Measurements from ENCODE around the gene LYSMD4.
A peak's percentile ranks its signal among the peaks of the same experiment; 100 is the strongest.

Gene LYSMD4

DNA sequence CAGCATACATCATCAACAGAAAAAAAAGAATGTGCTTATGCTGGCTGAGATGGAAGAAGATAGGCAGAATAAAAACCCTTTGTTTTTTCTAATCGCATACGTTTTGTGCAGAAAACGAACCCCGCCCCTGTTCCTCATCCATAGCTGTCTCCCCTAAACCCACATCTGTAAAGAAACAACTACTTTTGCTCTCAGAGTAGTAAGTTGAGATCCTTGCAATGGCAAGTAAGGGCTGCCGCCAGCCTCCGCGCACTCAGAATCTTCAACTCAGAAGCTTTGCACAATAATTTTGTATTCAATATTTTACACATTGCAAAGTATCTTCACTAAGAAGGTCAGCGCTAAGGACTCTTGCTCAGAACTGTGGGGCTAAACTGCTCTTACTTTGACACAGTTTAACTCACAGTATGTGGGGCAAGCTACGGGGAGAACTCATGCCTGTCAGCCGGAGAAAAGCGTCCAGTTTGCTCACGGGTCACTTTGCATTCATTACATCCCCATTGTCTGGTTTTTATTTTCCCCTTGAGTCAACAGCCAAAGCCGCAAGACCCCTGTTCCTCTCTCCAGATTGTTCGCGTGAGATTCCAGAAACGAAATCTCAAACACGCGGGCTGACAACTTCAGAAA is 1.0 kb downstream of the LYSMD4 start:
- DNase-seq (ENCODE audit: insufficient read length, low spot score) (no peak), FAIRE-seq (no peak)

DNA sequence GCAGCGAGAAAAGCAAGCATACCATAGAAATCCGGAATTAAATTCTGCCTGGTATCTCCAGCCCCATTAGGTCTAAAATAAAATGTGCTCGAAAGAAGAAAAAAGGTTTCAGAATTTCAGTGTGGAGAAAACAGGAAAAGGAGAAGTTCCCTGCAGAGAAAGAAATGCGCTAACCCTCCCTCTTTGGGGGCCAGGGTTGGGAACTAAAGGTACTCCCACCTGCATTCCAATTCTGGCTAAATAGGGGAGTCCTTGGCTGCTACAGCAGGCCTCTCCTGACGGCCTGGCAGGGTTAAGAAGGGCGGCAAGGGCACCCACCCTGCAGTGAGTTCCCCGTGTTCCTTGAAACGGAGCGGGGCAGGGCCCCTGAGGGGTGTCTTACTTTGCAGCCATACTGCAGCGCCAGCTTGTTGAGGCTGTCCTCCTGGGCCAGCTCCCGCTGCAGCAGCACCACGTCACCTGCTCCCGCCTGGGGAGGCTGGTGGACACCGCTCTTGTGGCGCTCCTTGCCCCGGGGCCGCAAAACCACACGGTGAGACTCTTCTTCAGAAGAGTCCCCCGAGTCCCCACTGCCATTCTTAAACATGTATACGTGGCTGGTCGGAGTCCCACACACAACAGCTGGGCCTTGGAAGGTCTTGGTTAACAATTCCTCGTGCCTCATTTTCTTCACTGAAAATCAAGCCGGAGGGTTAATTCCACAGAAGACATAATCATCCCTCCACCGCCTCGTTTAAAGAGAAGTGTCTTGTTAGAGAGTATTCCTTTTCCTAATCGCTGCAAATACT is 1.7 kb downstream of the LYSMD4 start:
- DNase-seq (ENCODE audit: insufficient read length, low spot score), result no peak
- no peak for FAIRE-seq

DNA sequence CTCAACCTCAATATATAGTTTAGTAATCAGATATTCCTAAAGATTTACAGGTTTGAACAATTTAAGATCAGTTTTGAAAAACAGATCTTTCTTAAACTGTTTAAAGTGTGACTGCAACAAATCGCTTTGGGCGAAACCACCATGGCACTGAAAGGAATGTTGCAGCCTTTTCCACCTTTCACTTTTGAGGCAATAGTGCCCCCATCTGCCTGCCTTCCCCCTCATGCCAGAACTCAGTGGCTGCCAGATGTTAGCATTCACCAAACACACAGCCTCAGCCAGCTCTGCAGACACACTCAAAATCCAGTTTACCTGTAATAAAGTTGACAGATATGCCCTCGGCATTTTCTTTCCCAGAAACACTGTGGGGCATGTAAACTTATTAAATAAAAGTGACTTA is 3.3 kb downstream of the LYSMD4 start:
- no peak for DNase-seq (ENCODE audit: insufficient read length, low spot score)
- FAIRE-seq, result no peak

DNA sequence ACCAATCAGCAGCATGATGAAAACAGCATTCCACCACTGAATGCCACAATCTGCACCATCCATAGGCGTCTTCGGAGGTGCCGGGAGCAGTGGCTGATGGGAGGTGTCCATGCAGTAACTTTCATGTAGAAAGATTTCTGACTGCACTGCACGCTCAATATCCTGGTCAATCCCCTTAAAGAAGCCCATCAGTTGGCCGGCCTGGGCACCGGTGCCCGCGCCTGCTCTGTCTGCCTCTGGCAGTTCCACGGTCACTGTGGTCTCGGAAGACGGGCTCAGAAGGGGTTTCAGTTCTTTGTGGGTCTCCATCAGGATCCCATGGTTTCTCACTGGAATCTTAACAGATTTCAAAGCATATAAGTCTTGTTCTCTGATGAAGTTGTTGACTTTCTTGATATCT is 3.9 kb downstream of the LYSMD4 start:
- DNase-seq (ENCODE audit: insufficient read length, low spot score) (no peak), FAIRE-seq (no peak)

DNA sequence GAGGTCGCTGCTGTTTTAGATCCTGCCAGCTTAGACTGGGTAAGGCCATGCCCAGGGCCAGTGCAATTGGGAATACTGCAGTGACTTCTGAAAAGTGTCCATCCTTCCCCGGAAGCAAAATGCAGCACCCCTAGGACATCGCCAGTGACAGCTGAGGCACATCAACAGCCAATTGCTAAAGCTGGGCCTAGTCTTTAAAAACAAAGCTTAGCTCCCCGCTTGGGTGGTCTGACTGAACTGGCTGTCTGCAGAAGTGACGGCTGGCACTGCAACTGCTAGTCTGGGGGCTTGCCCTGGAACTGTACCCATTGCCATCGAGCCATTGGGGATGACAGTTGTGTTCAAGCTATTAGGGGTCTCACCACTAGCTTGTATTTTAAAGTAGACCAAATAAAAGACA is 4.3 kb downstream of the LYSMD4 start:
- no peak for DNase-seq (ENCODE audit: insufficient read length, low spot score)

DNA sequence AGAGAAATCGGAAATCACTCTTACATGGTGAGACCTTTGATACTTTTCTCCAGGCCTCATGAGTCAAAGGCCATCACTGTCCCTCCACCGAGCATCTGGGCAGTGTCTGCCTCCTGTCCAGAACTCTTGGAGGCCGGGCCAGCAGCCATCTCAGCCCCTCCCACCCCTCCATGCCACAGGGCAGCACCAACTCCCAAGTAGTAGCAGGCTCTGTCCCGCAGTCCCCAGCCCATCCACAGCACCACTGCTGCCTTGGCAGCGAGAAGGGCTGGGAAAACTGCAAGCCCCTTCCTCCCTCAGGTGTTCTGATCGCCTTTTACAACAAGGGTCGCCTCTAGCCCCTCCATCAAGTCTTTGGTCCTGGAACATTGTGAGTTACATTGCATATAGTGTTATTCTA is 5.5 kb downstream of the LYSMD4 start:
- FAIRE-seq (no peak), DNase-seq (ENCODE audit: insufficient read length, low spot score) (no peak)

More for the DNA sequence above, 4.3 kb downstream of the LYSMD4 start:
- no peak for FAIRE-seq

DNA sequence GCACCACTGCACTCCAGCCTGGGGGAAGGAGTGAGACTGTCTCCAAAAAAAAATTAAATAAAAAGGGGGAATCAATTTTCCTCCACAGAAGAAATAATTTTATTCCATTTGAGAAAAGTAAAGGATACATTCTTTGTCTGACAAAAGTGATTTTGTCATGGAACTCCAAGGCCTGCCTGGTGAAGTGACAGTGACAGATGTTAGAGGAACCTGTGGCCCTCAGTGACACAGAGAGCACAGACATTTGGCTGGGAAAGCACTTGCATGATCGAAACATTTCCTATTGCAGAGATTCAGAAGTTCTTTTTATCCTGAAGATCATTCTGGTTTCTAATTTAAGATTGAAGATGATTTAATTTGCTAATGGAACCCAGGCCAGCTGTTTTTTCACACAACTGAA is 5.9 kb downstream of the LYSMD4 start:
- DNase-seq (ENCODE audit: insufficient read length, low spot score), result no peak

DNA sequence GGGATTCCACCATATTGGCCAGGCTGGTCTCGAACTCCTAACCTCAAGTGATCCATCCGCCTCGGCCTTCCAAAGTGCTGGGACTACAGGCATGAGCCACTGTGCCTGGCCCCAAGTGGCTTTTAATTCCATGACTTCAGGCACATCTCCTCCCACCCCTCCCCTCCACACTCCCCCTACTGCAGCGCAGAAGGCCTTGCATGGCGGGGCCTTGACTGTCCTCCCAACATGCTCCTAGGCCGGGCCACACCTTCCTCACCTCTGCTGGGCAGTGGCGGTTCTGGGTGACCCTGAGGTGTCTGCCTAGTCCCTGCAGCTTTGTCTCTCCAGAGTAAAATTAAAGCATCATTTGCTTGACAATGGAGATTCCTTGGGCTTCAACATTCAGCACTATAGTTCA is 6.9 kb downstream of the LYSMD4 start:
- FAIRE-seq, result no peak
- DNase-seq (ENCODE audit: insufficient read length, low spot score), result no peak

More for the DNA sequence above, 5.9 kb downstream of the LYSMD4 start:
- FAIRE-seq, result no peak

DNA sequence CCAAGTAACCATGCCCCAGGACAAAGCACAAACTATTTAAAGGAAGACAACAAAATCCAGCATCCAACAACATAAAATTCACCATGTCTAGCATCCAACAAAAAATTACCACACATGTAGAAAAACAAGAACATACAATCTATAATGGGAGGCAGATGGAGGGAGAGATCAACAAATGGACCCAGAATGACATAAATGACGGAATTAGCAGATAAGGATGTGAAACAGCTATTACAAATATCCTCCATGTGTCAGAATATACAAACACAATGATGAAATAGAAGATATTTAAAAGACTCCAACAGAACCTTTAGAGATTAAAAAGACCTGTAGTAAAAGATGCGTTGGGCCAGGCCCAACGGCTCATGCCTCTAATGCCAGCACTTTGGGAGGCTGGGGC is 10.8 kb downstream of the LYSMD4 start:
- no peak for FAIRE-seq
- no peak for DNase-seq (ENCODE audit: insufficient read length, low spot score)

DNA sequence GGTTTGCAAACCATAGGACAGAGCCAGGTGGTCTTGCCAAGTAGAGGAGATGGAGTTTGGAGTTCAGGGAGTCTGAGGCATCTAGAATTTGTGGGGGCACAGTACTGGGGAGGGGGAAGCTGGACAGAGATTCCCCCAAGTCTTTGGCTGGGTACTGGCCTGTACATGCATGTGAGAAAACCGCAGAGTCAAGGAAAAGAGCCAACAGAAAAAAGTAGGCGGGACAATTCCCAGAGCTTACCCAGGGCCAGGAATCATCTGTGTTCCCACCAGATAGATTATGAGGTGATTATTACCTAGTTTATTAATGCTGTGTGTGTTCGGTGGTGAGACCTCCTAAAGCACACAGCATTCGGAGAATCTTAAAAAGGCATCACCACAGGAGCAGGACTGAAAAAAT is 11.3 kb downstream of the LYSMD4 start:
- no peak for FAIRE-seq
- no peak for DNase-seq (ENCODE audit: insufficient read length, low spot score)

DNA sequence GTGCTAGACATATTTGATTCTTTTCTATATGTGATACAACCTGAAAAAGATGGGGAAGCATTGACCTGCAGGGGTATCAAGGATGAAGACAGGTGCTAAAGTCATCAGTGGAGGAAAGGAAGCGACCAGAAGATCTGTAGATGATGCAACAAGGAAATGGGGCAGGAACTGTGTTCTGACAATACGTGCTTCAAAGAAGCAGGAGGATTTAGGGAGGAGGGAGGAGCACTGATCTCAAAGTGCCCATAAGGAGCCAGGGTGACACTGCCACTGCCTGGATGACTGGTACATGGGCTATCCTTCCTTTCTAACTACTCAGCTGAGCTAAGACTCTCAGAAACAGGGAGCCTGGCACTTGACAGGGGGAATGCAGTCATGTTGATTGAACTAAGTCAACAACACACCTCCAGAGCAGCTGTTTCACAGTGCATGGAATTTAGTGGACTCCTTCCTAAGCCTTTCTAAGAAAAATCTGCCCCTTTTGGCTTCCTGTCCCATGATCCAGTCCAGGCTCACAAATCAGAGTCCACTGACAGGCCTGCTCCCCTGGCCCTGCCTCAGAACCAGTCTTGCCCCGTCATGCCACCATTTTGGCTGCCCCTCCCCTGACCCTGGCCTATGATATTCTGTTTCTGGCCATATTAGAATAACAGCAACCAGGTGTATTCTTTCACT is 12.0 kb downstream of the LYSMD4 start:
- FAIRE-seq (no peak), DNase-seq (ENCODE audit: insufficient read length, low spot score) (no peak)

DNA sequence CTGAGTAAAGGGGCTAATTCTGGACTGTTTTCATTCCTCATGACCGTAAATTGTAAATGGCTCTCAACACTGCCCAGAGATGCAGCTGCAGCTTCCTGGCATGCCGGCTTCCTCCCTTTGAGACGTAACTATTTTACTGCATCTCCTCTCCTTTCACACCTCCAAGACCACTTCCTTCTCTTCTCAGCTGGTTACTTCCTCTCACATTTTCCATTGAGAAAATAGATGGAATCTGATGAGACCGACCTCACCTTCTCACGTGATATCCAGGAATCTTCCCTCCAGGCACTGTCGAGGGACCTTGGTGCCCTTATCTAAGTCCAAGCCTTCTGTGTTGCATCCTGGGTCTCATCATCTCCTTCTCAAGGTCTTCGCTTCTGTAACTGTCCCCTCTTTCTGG is 12.7 kb downstream of the LYSMD4 start:
- FAIRE-seq (no peak), DNase-seq (ENCODE audit: insufficient read length, low spot score) (no peak)

DNA sequence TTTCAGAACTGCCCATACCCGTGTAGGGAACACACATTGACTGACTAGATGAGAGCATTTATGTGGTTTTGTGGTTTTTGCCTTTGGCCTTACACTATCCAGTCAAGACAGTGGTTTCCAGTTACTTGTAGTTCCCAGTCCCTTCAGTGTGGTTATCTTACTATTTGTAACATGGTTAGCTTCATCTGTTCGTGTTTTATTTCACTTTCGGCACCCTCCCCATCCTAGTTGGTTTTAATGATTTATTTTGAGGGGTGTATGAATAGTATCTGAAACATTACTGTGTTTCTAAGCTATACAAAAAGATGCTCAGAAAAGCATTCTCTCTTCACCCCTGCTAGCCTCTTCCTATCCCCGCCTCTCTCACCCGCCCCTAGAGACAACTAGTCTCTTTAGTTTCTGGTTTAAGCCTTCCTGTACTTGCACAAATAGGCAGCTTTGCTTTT is 14.1 kb downstream of the LYSMD4 start:
- FAIRE-seq (no peak), DNase-seq (ENCODE audit: insufficient read length, low spot score) (no peak)

DNA sequence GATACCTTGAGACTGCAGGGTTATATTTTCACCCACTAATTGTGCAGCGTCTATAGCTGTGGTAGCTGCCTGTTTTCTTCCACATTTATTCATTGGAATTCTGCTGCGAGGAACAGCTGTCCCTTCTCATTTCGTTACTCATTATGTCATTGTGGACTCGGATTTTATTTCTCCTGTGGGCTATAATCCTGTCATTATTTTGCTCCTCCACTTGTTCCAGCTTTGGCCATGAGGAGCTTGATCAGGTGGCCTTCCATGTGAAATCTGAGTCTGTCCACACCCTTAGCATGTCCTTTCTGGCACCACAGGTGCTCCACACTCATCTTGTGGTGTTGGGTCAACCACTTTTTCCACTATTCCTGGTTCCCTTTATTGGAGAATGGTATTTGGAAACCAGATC is 14.8 kb downstream of the LYSMD4 start:
- DNase-seq (ENCODE audit: insufficient read length, low spot score) (no peak), FAIRE-seq (no peak)

DNA sequence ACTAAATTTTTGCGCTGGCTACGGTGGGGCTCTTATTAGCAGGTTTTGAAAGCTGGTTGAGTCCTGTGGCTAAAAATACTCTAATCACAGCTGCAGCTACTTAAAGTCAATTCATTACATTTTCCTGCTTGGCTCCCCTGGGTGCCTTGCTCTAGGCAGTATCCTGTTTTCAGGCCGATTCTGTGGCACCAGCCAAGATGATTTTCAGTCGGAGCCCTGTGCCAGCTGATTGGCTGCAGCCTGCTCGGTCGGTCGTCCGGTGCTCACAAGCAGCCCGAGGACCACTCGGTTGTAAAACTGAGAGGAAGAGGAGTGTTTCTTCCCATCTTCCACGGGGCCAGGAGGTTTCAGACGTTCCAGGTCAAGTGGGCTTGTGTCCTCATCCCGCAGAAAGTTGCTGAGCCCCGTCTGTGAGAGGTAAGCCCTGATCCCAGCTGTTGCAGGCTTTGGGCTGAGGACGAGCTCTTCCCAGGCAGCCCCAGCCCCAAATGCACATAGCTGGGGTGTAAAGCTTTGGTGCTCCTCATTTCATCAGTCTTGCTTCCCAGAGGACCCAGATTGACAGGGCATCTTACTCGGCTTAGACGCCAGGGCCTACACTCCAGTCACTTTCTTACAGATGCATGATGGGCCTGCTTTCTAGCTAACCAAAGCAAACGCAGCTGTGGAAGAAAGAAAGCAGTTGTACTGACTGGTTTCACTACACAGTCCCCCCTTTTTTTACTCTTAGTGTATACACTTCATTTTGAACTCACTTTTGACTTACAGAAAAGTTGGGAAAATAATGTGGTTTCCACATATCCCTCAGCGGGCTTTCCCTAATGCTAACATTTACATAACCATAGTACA is 15.9 kb downstream of the LYSMD4 start:
- FAIRE-seq (no peak), DNase-seq (ENCODE audit: insufficient read length, low spot score) (no peak)

DNA sequence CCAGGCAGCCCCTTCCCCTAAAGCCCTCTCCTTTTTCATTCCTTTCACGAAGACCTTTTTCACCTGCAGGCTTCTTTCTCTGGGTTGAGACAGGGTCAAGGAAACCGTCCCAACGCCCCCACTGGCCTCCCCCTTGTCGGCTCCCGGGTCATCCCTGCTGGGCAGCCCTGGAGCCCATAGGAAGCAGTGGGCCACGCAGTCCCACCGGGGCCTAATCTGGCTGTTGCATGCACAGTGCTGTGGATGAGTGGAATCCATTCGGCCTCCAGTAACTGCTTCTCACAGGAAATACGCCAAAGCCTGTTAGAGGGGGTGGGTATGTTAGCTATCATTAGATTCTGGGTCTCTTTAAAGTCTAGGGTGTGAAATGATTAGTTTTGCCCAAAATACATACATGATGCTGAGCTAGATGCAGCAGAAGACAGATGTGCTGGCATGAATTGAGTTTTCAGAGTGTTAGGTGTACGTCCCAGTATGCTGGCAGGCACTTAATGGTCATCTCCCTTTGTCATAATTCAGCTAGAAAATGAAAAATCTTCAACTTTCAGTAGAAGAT is 16.6 kb downstream of the LYSMD4 start:
- DNase-seq (ENCODE audit: insufficient read length, low spot score) (no peak), FAIRE-seq (no peak)

DNA sequence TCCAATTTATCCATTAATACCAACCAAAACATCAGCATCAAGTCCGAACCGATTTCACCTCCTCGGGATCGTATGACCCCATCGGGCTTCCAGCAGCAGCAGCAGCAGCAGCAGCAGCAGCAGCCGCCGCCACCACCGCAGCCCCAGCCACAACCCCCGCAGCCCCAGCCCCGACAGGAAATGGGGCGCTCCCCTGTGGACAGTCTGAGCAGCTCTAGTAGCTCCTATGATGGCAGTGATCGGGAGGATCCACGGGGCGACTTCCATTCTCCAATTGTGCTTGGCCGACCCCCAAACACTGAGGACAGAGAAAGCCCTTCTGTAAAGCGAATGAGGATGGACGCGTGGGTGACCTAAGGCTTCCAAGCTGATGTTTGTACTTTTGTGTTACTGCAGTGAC is 20.8 kb downstream of the LYSMD4 start:
- no peak for DNase-seq (ENCODE audit: insufficient read length, low spot score)
- no peak for FAIRE-seq

DNA sequence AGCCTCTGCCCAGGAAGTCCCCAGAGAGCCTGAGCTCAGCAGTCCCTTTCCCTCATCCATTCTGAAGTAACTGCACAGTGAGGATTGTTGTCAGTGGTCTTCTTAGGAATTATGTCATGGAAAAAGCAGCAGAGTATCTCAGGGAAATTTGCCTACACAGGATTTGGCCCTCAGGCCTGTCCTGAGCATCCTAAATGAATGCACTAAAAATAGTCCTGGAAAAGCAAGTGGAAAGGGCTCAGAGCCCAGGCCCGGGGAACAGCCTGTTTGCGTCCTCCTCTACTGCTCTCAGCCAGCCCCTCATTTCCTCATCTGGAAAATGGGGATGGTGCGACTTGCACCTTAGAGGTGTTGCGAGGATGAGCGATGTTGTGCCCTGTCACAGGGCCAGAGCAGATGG is 21.6 kb downstream of the LYSMD4 start:
- FAIRE-seq (no peak), DNase-seq (ENCODE audit: insufficient read length, low spot score) (no peak)

DNA sequence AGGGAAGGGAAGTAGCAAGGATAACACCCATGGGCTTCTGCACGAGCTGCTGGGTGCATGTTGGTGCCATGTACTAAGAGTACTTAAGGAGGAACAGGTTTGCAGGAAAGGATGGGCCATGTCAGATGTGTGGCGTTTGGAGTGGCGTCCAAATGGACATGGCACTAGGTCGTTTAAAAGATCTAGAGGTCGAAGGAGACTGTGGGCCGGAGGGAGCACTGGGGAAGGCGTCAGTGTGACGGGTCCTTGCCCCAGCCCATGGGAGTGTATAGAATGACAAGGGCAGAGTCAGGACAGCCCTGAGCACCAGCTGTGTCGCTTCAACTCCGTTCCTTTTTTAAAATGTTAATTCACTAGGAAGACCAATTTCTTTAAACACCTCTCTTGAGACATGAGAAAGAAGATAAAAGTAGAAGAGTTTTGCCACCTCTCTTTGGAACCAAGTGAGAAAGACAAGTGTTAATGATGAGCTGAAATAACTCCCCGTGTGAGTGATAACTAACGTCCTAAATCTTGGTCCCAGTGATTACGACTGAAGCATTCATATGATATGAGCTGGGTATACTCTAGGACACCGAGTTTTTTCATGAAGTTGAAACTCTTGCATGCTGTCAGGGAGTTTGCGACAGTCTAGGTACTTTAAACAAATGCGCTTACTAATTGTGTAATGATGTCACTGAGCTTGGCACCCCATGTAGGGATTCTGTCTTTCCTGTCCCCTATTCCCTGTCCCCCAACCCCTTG is 23.8 kb downstream of the LYSMD4 start:
- no peak for DNase-seq (ENCODE audit: insufficient read length, low spot score)
- no peak for FAIRE-seq

DNA sequence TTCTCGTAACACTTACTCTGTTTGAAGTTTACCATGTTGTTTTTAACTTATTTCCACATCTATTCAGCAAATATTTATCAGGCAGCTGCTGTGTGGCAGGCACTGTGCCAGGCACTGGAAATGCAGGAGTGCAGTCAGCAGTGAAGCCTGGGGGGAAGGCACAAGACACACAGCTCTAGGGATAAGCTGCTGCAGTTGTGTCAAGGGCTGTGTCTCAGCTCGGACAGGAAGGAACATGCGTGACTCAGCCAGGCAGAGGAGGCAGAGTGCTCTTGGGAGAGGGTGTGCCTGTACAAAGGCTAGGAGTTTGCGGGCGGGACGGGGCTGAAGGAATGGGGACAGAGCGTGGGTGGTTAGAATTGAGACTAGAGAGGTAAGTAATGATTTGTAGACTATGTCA is 24.7 kb downstream of the LYSMD4 start:
- DNase-seq (ENCODE audit: insufficient read length, low spot score), result peak; percentile 40
- peak; percentile 69 for FAIRE-seq

Data from HTR-8/SVneo (cell line).